ENCODE measurements around the gene DIP2C. TPM values are rescaled to one million over a fixed set of nuclear protein-coding genes. Genes with fewer than 3 reads are reported as not detected.
A peak's percentile ranks its signal among the peaks of the same experiment; 100 is the strongest.

DIP2C gene
- total and polyA plus RNA-seq, 8 donors = 2.4 to 40.1 (median 21.0) TPM

- H3K36me3 ChIP-seq = peaks cover 0 to 5% (median 2%) of the 10 kb centered on the region in 4 donors
- H3K4me1 ChIP-seq = peaks cover 0 to 27% (median 8%) of the 10 kb centered on the region in 4 donors
- TF ChIP-seq CTCF (IDR thresholded peaks at IDR 0.05) (no peak), EP300 (IDR thresholded peaks at IDR 0.05) (no peak), POLR2AphosphoS5 (IDR thresholded peaks at IDR 0.05) (no peak)
- no peak overlapping the region for H3K4me3 ChIP-seq
- WGBS, 5 donors = 88 to 93% (median 91%) methylated on average over 18 to 21 of the region's 21 CpGs
- peaks cover 0 to 13% (median 8%) of the 10 kb centered on the region in 4 donors for H3K9me3 ChIP-seq
- H3K27me3 ChIP-seq = no peaks in the 10 kb centered on the region
- no peak overlapping the region for H3K27ac ChIP-seq
- intact Hi-C loops (cut with DNase I; ENCODE audit: low total_unique reads) = no loop called here
- no peak for DNase-seq
These were observed 48.1 kb downstream of the DIP2C start for GRCh38 chr10:641149-642010.

- no peaks in the 10 kb centered on the region for H3K27me3 ChIP-seq
- TF ChIP-seq POLR2AphosphoS5 (IDR thresholded peaks at IDR 0.05) (no peak), POLR2A (IDR thresholded peaks at IDR 0.05) (no peak), EP300 (IDR thresholded peaks at IDR 0.05) (no peak), CTCF (IDR thresholded peaks at IDR 0.05) (no peak)
- no peak for DNase-seq
- WGBS, 5 donors = 91 to 95% (median 93%) methylated on average over 27 of the region's 27 CpGs
- H3K4me1 ChIP-seq = peaks cover 0 to 27% (median 9%) of the 10 kb centered on the region in 4 donors
- peaks cover 0 to 5% (median 2%) of the 10 kb centered on the region in 4 donors for H3K36me3 ChIP-seq
- intact Hi-C loops (cut with DNase I; ENCODE audit: low total_unique reads) = no loop called here
- H3K9me3 ChIP-seq = peaks cover 0 to 13% (median 8%) of the 10 kb centered on the region in 4 donors
- H3K27ac ChIP-seq = no peak overlapping the region
- H3K4me3 ChIP-seq = no peak overlapping the region
These were observed 48.8 kb downstream of the DIP2C start for GRCh38 chr10:640673-641045.

GRCh38 chr10:639751-640672 lies 49.5 kb downstream of the DIP2C start:
- 94 to 95% (median 95%) methylated on average over 57 to 64 of the region's 64 CpGs for WGBS, 5 donors
- H3K4me3 ChIP-seq = no peak overlapping the region
- peak overlapping the region in 1 of 5 donors; percentile 29 for H3K27ac ChIP-seq
- H3K27me3 ChIP-seq = no peaks in the 10 kb centered on the region
- DNase-seq = no peak
- peaks cover 0 to 9% (median 6%) of the 10 kb centered on the region in 4 donors for H3K9me3 ChIP-seq
- intact Hi-C loops (cut with DNase I; ENCODE audit: low total_unique reads) = no loop called here
- TF ChIP-seq POLR2A (IDR thresholded peaks at IDR 0.05) = no peak
- no peak for TF ChIP-seq EP300 (IDR thresholded peaks at IDR 0.05)
- TF ChIP-seq POLR2AphosphoS5 (IDR thresholded peaks at IDR 0.05) = no peak
- no peak for TF ChIP-seq CTCF (IDR thresholded peaks at IDR 0.05)
- H3K4me1 ChIP-seq = peaks cover 0 to 29% (median 12%) of the 10 kb centered on the region in 4 donors
- peaks cover 0 to 3% (median 1%) of the 10 kb centered on the region in 4 donors for H3K36me3 ChIP-seq

Data from stomach (tissue), 9 donors.